Duodenal mucosa (tissue), 2 donors: Measurements from ENCODE around the gene CD79B.

ENCODE experiments used
- H3K27ac ChIP-seq: one replicate; pipeline ENCODE4 v1.7.0; 2013; ENCODE audit warnings: low read depth, low read length
- H3K27me3 ChIP-seq, 2 donors: one replicate each; pipeline ENCODE4 v1.7.0; 2013; ENCODE audit warnings: low read length in 2 of 2, control low read depth in 1 of 2; ENCODE audit not compliant: insufficient read depth in 2 of 2, control insufficient read depth in 1 of 2
- H3K36me3 ChIP-seq, 2 donors: one replicate each; pipeline ENCODE4 v1.7.0; 2013; ENCODE audit warnings: low read length in 2 of 2, control low read depth in 1 of 2; ENCODE audit not compliant: insufficient read depth in 2 of 2, control insufficient read depth in 1 of 2
- H3K4me1 ChIP-seq, 2 donors: one replicate each; pipeline ENCODE4 v1.7.0; 2013; ENCODE audit warnings: low read length in 2 of 2, control low read depth in 1 of 2; ENCODE audit not compliant: insufficient read depth in 2 of 2, control insufficient read depth in 1 of 2
- H3K4me3 ChIP-seq, 2 donors: one replicate each; pipeline ENCODE4 v1.7.0; 2013; ENCODE audit warnings: low read length in 2 of 2, low read depth in 1 of 2
- H3K9ac ChIP-seq, 2 donors: one replicate each; pipeline ENCODE4 v1.7.0; 2013; ENCODE audit warnings: low read length in 2 of 2, low read depth in 1 of 2
- H3K9me3 ChIP-seq, 2 donors: one replicate each; pipeline ENCODE4 v1.7.0; 2013; ENCODE audit warnings: low read length in 2 of 2, control low read depth in 1 of 2; ENCODE audit not compliant: control insufficient read depth in 1 of 2

The CD79B gene

GRCh38 chr17:63933598-63933997 lies 1.5 kb upstream of the CD79B start:
- no peak overlapping the region for H3K4me3 ChIP-seq
- no peaks in the 10 kb centered on the region for H3K9me3 ChIP-seq
- H3K9ac ChIP-seq: no peak overlapping the region
- peaks cover 7 to 9% of the 10 kb centered on the region in 2 donors for H3K4me1 ChIP-seq
- H3K36me3 ChIP-seq: no peaks in the 10 kb centered on the region
- no peaks in the 10 kb centered on the region for H3K27me3 ChIP-seq
- H3K27ac ChIP-seq: no peak overlapping the region

GRCh38 chr17:63932721-63933120 lies 590 bp upstream of the CD79B start:
- Histone ChIP-seq H3K9me3 (no peaks in the 10 kb centered on the region), H3K4me1 (peaks cover 7 to 9% of the 10 kb centered on the region in 2 donors), H3K27ac (no peak overlapping the region), H3K4me3 (no peak overlapping the region), H3K36me3 (no peaks in the 10 kb centered on the region), H3K9ac (no peak overlapping the region), H3K27me3 (no peaks in the 10 kb centered on the region)

- Histone ChIP-seq H3K4me1 (peaks cover 7 to 9% of the 10 kb centered on the region in 2 donors), H3K9me3 (no peaks in the 10 kb centered on the region), H3K27ac (peak overlapping the region; percentile 41), H3K4me3 (peak overlapping the region; percentile 45 to 66), H3K36me3 (no peaks in the 10 kb centered on the region), H3K27me3 (no peaks in the 10 kb centered on the region), H3K9ac (peak overlapping the region in 1 of 2 donors; percentile 29)
These were observed 1.1 kb downstream of the CD79B start for GRCh38 chr17:63930951-63931575.

GRCh38 chr17:63929860-63930766 lies 2.0 kb downstream of the CD79B start:
- Histone ChIP-seq H3K9me3 (no peaks in the 10 kb centered on the region), H3K27ac (no peak overlapping the region), H3K4me1 (peaks cover 7 to 9% of the 10 kb centered on the region in 2 donors), H3K27me3 (no peaks in the 10 kb centered on the region), H3K9ac (peak overlapping the region in 1 of 2 donors; percentile 29), H3K4me3 (peak overlapping the region in 1 of 2 donors; percentile 66), H3K36me3 (no peaks in the 10 kb centered on the region)

- Histone ChIP-seq H3K9ac (no peak overlapping the region), H3K36me3 (no peaks in the 10 kb centered on the region), H3K9me3 (no peaks in the 10 kb centered on the region), H3K27me3 (no peaks in the 10 kb centered on the region), H3K4me3 (no peak overlapping the region), H3K27ac (no peak overlapping the region), H3K4me1 (peaks cover 7 to 9% of the 10 kb centered on the region in 2 donors)
These were observed 3.0 kb downstream of the CD79B start for GRCh38 chr17:63928966-63929695.

GRCh38 chr17:63928172-63928666 lies 3.9 kb downstream of the CD79B start:
- Histone ChIP-seq H3K36me3 (no peaks in the 10 kb centered on the region), H3K4me3 (no peak overlapping the region), H3K27me3 (no peaks in the 10 kb centered on the region), H3K4me1 (peaks cover 7 to 9% of the 10 kb centered on the region in 2 donors), H3K27ac (no peak overlapping the region), H3K9ac (no peak overlapping the region), H3K9me3 (no peaks in the 10 kb centered on the region)

- Histone ChIP-seq H3K27ac (no peak overlapping the region), H3K4me3 (no peak overlapping the region), H3K36me3 (no peaks in the 10 kb centered on the region), H3K9ac (no peak overlapping the region), H3K4me1 (peaks cover 7 to 9% of the 10 kb centered on the region in 2 donors), H3K9me3 (no peaks in the 10 kb centered on the region), H3K27me3 (no peaks in the 10 kb centered on the region)
These were observed 4.5 kb downstream of the CD79B start for GRCh38 chr17:63927464-63928171.

GRCh38 chr17:63926164-63926563 lies 6.0 kb downstream of the CD79B start:
- Histone ChIP-seq H3K27ac (no peak overlapping the region), H3K9me3 (no peaks in the 10 kb centered on the region), H3K9ac (no peak overlapping the region), H3K36me3 (no peaks in the 10 kb centered on the region), H3K4me3 (no peak overlapping the region), H3K4me1 (peaks cover under 1 to 6% of the 10 kb centered on the region in 2 donors), H3K27me3 (no peaks in the 10 kb centered on the region)

- Histone ChIP-seq H3K9ac (no peak overlapping the region), H3K4me1 (peaks cover 0 to 1% of the 10 kb centered on the region in 2 donors), H3K36me3 (no peaks in the 10 kb centered on the region), H3K4me3 (no peak overlapping the region), H3K27me3 (no peaks in the 10 kb centered on the region), H3K9me3 (no peaks in the 10 kb centered on the region), H3K27ac (no peak overlapping the region)
These were observed 6.5 kb downstream of the CD79B start for GRCh38 chr17:63925615-63926014.
